Mesendoderm (in vitro differentiated cells): ENCODE measurements around the gene MSTO1.
A peak's percentile ranks its signal among the peaks of the same experiment; 100 is the strongest.
"Not testable (repeated sequence)": the region's sequence is repeated elsewhere in the genome, so short reads cannot be mapped to it uniquely, and the experiment has no call there.

Source experiments
- DNase-seq: peaks from one replicate; pipeline ENCODE4 v3.0.0; 2013
- H2AK5ac ChIP-seq: 2 replicates; pipeline ENCODE4 v1.6.1; 2013; ENCODE audit warnings: low read length, inconsistent platforms
- H2BK120ac ChIP-seq: 2 replicates; pipeline ENCODE4 v1.6.1; 2013; ENCODE audit warnings: low read depth, mild to moderate bottlenecking, low read length, moderate library complexity, mixed read lengths
- H2BK15ac ChIP-seq: replicated peaks from 2 replicates; pipeline ENCODE4 v1.6.1; 2013; ENCODE audit warnings: low read depth, mild to moderate bottlenecking, moderate library complexity
- H2BK5ac ChIP-seq: 2 replicates; pipeline ENCODE4 v1.6.1; 2013; ENCODE audit warnings: low read length, inconsistent platforms
- H3K18ac ChIP-seq: 2 replicates; pipeline ENCODE4 v1.6.1; 2013; ENCODE audit warnings: mild to moderate bottlenecking, low read length, mixed read lengths
- H3K23ac ChIP-seq: one replicate; pipeline ENCODE4 v1.6.1; 2013; ENCODE audit warnings: low read length
- H3K27ac ChIP-seq: 2 replicates; pipeline ENCODE4 v1.5.1; 2013; ENCODE audit warnings: low read depth, mild to moderate bottlenecking, inconsistent platforms, low read length, moderate library complexity
- H3K27me3 ChIP-seq: 2 replicates; pipeline ENCODE4 v1.6.1; 2013; ENCODE audit warnings: low read length, control low read depth, mild to moderate bottlenecking, inconsistent platforms; ENCODE audit not compliant: insufficient read depth, poor library complexity
- H3K36me3 ChIP-seq: 2 replicates; pipeline ENCODE4 v1.6.1; 2013; ENCODE audit warnings: low read length, inconsistent platforms; ENCODE audit not compliant: control insufficient read depth, insufficient read depth
- H3K4ac ChIP-seq: one replicate; pipeline ENCODE4 v1.6.1; 2013; ENCODE audit warnings: low read depth, mild to moderate bottlenecking, low read length, moderate library complexity
- H3K4me1 ChIP-seq: 2 replicates; pipeline ENCODE4 v1.6.1; 2013; ENCODE audit warnings: low read depth, low read length, inconsistent platforms; ENCODE audit not compliant: control insufficient read depth
- H3K4me2 ChIP-seq: 2 replicates; pipeline ENCODE4 v1.6.1; 2013; ENCODE audit warnings: low read length
- H3K4me3 ChIP-seq: 2 replicates; pipeline ENCODE4 v1.5.1; 2013; ENCODE audit warnings: mild to moderate bottlenecking, low read length
- H3K56ac ChIP-seq: one replicate; pipeline ENCODE4 v1.6.1; 2013; ENCODE audit warnings: low read length
- H3K79me1 ChIP-seq: 2 replicates; pipeline ENCODE4 v1.6.1; 2013; ENCODE audit warnings: low read length, inconsistent platforms
- H3K79me2 ChIP-seq: 2 replicates; pipeline ENCODE4 v1.6.1; 2013; ENCODE audit warnings: mild to moderate bottlenecking, low read length; ENCODE audit not compliant: control insufficient read depth, insufficient read depth
- H3K9ac ChIP-seq: 2 replicates; pipeline ENCODE4 v1.6.1; 2013; ENCODE audit warnings: low read length, inconsistent platforms
- H4K5ac ChIP-seq: one replicate; pipeline ENCODE4 v1.6.1; 2013; ENCODE audit warnings: low read length
- H4K8ac ChIP-seq: one replicate; pipeline ENCODE4 v1.6.1; 2013; ENCODE audit warnings: low read depth, mild to moderate bottlenecking, control low read depth, low read length, moderate library complexity
- WGBS: extraction: QIAGEN DNeasy Blood & Tissue Kit; methylation state at CpG from one replicate; pipeline ENCODE4 v1.1.7; 2013; ENCODE audit warnings: low lambda C conversion rate, missing lambda C conversion rate; ENCODE audit not compliant: insufficient coverage; ENCODE audit errors: extremely low coverage; 5-methylcytosine and 5-hydroxymethylcytosine counted together

Gene MSTO1

DNA sequence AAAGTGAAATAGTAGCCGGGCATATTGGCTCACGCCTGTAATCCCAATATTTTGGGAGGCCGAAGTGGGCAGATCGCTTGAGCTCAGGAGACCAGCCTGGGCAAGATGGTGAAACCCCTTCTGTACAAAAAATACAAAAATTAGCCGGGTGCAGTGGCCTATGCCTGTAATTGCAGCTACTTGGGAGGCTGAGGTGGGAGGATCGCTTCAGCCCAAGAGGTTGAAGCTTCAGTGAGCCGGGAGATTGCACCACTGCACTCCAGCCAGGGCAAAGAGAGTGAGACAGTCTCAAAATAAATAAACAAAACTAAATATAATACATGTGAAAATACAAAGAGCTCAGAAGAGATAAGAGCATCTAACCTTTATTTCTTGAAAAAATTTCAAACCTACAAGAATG is 2.3 kb upstream of the MSTO1 start:
- Histone ChIP-seq H3K4me3 (no peak overlapping the region), H2BK120ac (no peak overlapping the region), H3K79me2 (no peaks in the 10 kb centered on the region), H3K4me1 (no peaks in the 10 kb centered on the region), H4K8ac (no peak overlapping the region), H3K27me3 (no peaks in the 10 kb centered on the region), H3K4me2 (no peak overlapping the region), H2BK15ac (no peak overlapping the region), H2AK5ac (no peak overlapping the region), H3K4ac (no peak overlapping the region), H3K27ac (no peak overlapping the region), H3K9ac (no peak overlapping the region), H3K79me1 (no peaks in the 10 kb centered on the region), H2BK5ac (no peak overlapping the region), H3K23ac (no peak overlapping the region), H3K56ac (no peak overlapping the region), H3K36me3 (no peaks in the 10 kb centered on the region), H4K5ac (no peak overlapping the region), H3K18ac (no peak overlapping the region)
- WGBS: no CpG with 5 or more reads among the region's 7 CpGs
- DNase-seq: no peak

DNA sequence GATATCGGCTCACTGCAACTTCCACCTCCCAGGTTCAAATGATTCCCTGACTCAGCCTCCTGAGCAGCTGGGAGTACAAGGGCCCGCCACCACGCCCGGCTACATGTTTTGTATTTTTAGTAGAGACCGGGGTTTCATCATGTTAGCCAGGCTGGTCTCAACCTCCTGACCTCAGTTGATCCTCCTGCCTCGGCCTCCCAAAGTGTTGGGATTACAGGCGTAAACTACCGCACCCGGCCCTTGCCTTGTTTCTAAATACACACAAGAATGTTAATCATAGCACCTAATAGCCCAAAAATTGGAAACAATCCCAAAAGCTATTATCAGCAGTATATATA is 1.2 kb upstream of the MSTO1 start:
- Histone ChIP-seq H3K4me2 (no peak overlapping the region), H4K8ac (no peak overlapping the region), H3K27ac (no peak overlapping the region), H2BK15ac (no peak overlapping the region), H3K4me1 (no peaks in the 10 kb centered on the region), H3K9ac (no peak overlapping the region), H4K5ac (no peak overlapping the region), H3K23ac (no peak overlapping the region), H2BK120ac (no peak overlapping the region), H3K79me1 (no peaks in the 10 kb centered on the region), H3K36me3 (no peaks in the 10 kb centered on the region), H3K56ac (no peak overlapping the region), H3K18ac (no peak overlapping the region), H2BK5ac (no peak overlapping the region), H3K27me3 (no peaks in the 10 kb centered on the region), H3K79me2 (no peaks in the 10 kb centered on the region), H3K4me3 (no peak overlapping the region), H3K4ac (no peak overlapping the region), H2AK5ac (no peak overlapping the region)
- WGBS: no CpG with 5 or more reads among the region's 9 CpGs
- DNase-seq: no peak

DNA sequence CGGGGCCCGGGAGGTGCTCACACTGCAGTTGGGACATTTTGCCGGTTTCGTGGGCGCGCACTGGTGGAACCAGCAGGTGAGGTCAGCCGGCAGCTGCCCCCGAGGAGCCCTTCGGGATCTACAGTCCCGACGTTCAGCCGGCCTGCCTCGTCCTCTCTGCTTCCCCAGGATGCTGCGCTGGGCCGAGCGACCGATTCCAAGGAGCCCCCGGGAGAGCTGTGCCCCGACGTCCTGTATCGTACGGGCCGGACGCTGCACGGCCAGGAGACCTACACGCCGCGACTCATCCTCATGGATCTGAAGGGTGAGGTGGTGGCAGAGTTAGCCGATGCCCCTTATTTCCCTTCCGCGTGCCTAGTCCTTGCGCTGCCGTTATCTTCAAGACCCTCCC is 234 bp downstream of the MSTO1 start:
- not testable (repeated sequence) for H3K4ac ChIP-seq, H2AK5ac ChIP-seq, H3K79me1 ChIP-seq, H3K4me1 ChIP-seq, H2BK120ac ChIP-seq, H4K5ac ChIP-seq, H3K18ac ChIP-seq, H2BK5ac ChIP-seq, H3K4me2 ChIP-seq, DNase-seq, H2BK15ac ChIP-seq, H3K27ac ChIP-seq, H4K8ac ChIP-seq, H3K27me3 ChIP-seq, H3K36me3 ChIP-seq, H3K23ac ChIP-seq, H3K79me2 ChIP-seq, H3K4me3 ChIP-seq
- peak overlapping the region; percentile 45 for H3K9ac ChIP-seq
- no CpG with 5 or more reads among the region's 33 CpGs for WGBS
- peak overlapping the region; percentile 74 for H3K56ac ChIP-seq

DNA sequence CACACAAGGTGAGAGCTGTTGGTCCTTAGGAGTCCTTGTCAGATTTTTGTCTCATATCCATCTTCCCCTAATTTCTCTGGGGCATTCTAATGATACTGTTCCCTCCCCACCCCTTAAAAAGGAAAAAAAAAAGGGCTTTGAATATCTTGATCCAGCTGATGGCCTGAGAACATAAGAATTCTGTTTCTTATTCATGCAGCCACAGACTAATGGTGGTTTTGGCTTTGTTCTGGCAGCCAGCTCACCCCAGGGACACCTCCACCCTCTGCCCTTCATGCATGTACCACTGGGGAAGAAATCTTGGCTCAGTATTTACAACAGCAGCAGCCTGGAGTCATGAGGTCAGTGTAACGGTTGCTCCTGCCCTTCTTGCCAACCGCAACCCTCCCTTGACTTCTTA is 3.2 kb downstream of the MSTO1 start:
- H3K36me3 ChIP-seq, H4K8ac ChIP-seq, H3K56ac ChIP-seq, H3K4me3 ChIP-seq, H3K4me1 ChIP-seq, H2BK15ac ChIP-seq, H3K79me2 ChIP-seq, H3K27me3 ChIP-seq, H2AK5ac ChIP-seq, H3K27ac ChIP-seq, H2BK5ac ChIP-seq, H2BK120ac ChIP-seq, H3K79me1 ChIP-seq, H3K4me2 ChIP-seq, H3K9ac ChIP-seq, H3K23ac ChIP-seq, H4K5ac ChIP-seq, H3K4ac ChIP-seq, DNase-seq, H3K18ac ChIP-seq: not testable (repeated sequence)
- no CpG with 5 or more reads among the region's 2 CpGs for WGBS

DNA sequence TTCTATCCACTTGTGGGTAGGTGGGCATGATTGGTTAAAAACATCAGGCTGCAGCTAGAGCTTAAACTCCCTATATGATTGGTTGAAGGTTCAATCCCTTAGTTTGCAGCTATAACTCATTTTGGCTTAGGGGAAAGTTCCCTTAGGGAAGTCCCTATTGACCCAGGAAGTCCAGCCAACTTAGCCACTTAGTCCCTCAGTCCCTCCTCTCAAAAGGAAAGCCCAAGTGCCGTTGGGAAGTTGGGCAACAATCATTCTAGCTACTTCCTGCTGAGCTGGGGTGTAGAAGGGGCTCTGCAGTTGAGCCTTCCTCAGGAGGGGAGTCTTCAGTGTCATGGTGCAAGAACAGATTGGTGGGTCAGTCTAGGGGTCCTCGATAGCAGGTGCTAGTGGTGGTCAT is 12.2 kb downstream of the MSTO1 start:
- no peak overlapping the region for H2BK15ac ChIP-seq
- H3K4me2 ChIP-seq: no peak overlapping the region
- H4K5ac ChIP-seq: no peak overlapping the region
- H3K9ac ChIP-seq: no peak overlapping the region
- H3K23ac ChIP-seq: no peak overlapping the region
- no peak overlapping the region for H2AK5ac ChIP-seq
- no peak overlapping the region for H3K27ac ChIP-seq
- H2BK5ac ChIP-seq: no peak overlapping the region
- H3K27me3 ChIP-seq: no peaks in the 10 kb centered on the region
- H3K4me3 ChIP-seq: no peak overlapping the region
- H2BK120ac ChIP-seq: no peak overlapping the region
- no peaks in the 10 kb centered on the region for H3K79me2 ChIP-seq
- no peak overlapping the region for H3K18ac ChIP-seq
- no peaks in the 10 kb centered on the region for H3K79me1 ChIP-seq
- H3K4me1 ChIP-seq: no peaks in the 10 kb centered on the region
- no peak for DNase-seq
- H3K56ac ChIP-seq: no peak overlapping the region
- no CpG with 5 or more reads among the region's 2 CpGs for WGBS
- no peak overlapping the region for H3K4ac ChIP-seq
- H3K36me3 ChIP-seq: no peaks in the 10 kb centered on the region
- no peak overlapping the region for H4K8ac ChIP-seq

DNA sequence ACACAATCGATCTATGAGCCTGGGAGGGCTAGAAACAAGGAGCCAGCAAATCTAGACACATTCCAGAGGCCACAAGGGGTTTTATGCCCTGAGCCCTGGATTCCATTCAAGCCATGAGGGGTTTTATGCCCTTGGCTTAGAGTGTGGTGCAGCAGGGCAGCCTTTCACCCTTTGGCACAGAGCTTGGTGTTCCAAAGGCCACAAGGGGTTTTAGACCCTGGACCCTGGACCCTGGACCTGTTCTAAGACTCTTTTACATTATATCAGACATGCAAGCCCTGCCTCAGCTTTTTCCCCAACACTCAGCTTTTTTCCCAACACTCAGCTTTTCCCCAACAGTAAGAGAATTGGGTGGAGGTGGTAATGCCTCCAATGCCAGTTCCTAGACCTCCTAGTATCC is 13.3 kb downstream of the MSTO1 start:
- Histone ChIP-seq H3K27ac (no peak overlapping the region), H3K79me2 (no peaks in the 10 kb centered on the region), H2BK5ac (no peak overlapping the region), H3K4ac (no peak overlapping the region), H3K4me3 (no peak overlapping the region), H4K5ac (no peak overlapping the region), H2BK15ac (no peak overlapping the region), H3K79me1 (no peaks in the 10 kb centered on the region), H2AK5ac (no peak overlapping the region), H3K56ac (no peak overlapping the region), H3K4me1 (no peaks in the 10 kb centered on the region), H3K23ac (no peak overlapping the region), H3K27me3 (no peaks in the 10 kb centered on the region), H2BK120ac (no peak overlapping the region), H3K36me3 (no peaks in the 10 kb centered on the region), H3K18ac (no peak overlapping the region), H4K8ac (no peak overlapping the region), H3K9ac (no peak overlapping the region), H3K4me2 (no peak overlapping the region)
- no CpG with 5 or more reads among the region's 1 CpG for WGBS
- no peak for DNase-seq
